Lung (tissue), 12 donors: ENCODE results near the gene CCR9. TPM values are rescaled to one million over a fixed set of nuclear protein-coding genes. Genes with fewer than 3 reads are reported as not detected.

Experiments used
- ATAC-seq: fragments of 200-7000 bp; cut with Tn5 transposase; one replicate; pipeline ENCODE4 v1.9.1; 2020; ENCODE audit warnings: moderate number of reproducible peaks; ENCODE audit not compliant: insufficient read depth, low FRiP score
- DNase-seq, 3 donors: peaks; one replicate each; pipeline ENCODE4 v3.0.0-alpha.2; 2013 to 2017
- H3K27ac ChIP-seq, 2 donors: one replicate each; pipeline ENCODE4 v1.5.1; 2013; ENCODE audit warnings: mild to moderate bottlenecking in 2 of 2, moderate library complexity in 2 of 2, control low read depth in 1 of 2, inconsistent platforms in 1 of 2, low read depth in 1 of 2, low read length in 1 of 2
- H3K27me3 ChIP-seq, 3 donors: one replicate each; pipeline ENCODE4 v1.5.1; 2013; ENCODE audit warnings: low read length in 2 of 3; ENCODE audit not compliant: control insufficient read depth in 3 of 3, insufficient read depth in 3 of 3
- H3K36me3 ChIP-seq, 4 donors: one replicate each; pipeline ENCODE4 v1.5.1; 2013; ENCODE audit warnings: low read length in 4 of 4, mild to moderate bottlenecking in 1 of 4, moderate library complexity in 1 of 4; ENCODE audit not compliant: control insufficient read depth in 4 of 4, insufficient read depth in 4 of 4
- H3K4me1 ChIP-seq, 5 donors: one replicate each; pipeline ENCODE4 v1.5.1; 2013; ENCODE audit warnings: low read length in 5 of 5, mild to moderate bottlenecking in 2 of 5, moderate library complexity in 1 of 5; ENCODE audit not compliant: control insufficient read depth in 5 of 5, insufficient read depth in 5 of 5
- H3K4me3 ChIP-seq: one replicate; pipeline ENCODE4 v1.5.1; 2013; ENCODE audit warnings: mild to moderate bottlenecking, control low read depth, moderate library complexity
- H3K9ac ChIP-seq, 2 donors: one replicate each; pipeline ENCODE4 v1.5.1; 2013; ENCODE audit warnings: low read length in 2 of 2, control low read depth in 1 of 2; ENCODE audit not compliant: insufficient read depth in 1 of 2
- H3K9me3 ChIP-seq, 4 donors: one replicate each; pipeline ENCODE4 v1.5.1; 2013; ENCODE audit warnings: low read length in 3 of 4, mild to moderate bottlenecking in 1 of 4, moderate library complexity in 1 of 4; ENCODE audit not compliant: control insufficient read depth in 4 of 4, insufficient read depth in 3 of 4
- WGBS, 2 donors: extraction: QIAGEN DNeasy Blood & Tissue Kit; methylation state at CpG; one replicate each; pipeline ENCODE4 v1.1.7; 2013; 5-methylcytosine and 5-hydroxymethylcytosine counted together
- polyA plus RNA-seq, 2 donors: library from polyadenylated mRNA; stranded (reverse); fragments of 200-250 nt; gene quantifications; one replicate each; pipeline ENCODE4 v1.2.1, GENCODE V29; 2013
- total RNA-seq, 2 donors: library from RNA; depleted of rRNA in 1 of 2; stranded (reverse); fragments of >200 nt in 1 of 2; gene quantifications; one replicate each; pipeline ENCODE4 v1.2.1, GENCODE V29; 2014 to 2021
- TF ChIP-seq, protein P1 (sequence below): IDR thresholded peaks from 2 replicates; pipeline ENCODE4 v1.5.1; 2012; ENCODE audit warnings: mild to moderate bottlenecking; ENCODE audit errors: control extremely low read depth, extremely low read depth
- donor health status: control.
- donor health status: control.
- donor health status: Bipolar disorder and iron deficiency.
- donor health status: healthy.
- donor health status: DM: yes; HTN: yes; CAD: no.

Gene CCR9
- total and polyA plus RNA-seq, 4 donors, result 0.09 to 0.46 TPM; not detected in 2

- H3K9ac ChIP-seq, result no peak overlapping the region
- H3K36me3 ChIP-seq, result no peaks in the 10 kb centered on the region
- H3K4me3 ChIP-seq, result no peak overlapping the region
- H3K9me3 ChIP-seq, result no peaks in the 10 kb centered on the region
- no peak overlapping the region for H3K27ac ChIP-seq
- WGBS, 2 donors, result 82 to 92% methylated on average over 2 of the region's 2 CpGs
- TF ChIP-seq, protein P1, sequence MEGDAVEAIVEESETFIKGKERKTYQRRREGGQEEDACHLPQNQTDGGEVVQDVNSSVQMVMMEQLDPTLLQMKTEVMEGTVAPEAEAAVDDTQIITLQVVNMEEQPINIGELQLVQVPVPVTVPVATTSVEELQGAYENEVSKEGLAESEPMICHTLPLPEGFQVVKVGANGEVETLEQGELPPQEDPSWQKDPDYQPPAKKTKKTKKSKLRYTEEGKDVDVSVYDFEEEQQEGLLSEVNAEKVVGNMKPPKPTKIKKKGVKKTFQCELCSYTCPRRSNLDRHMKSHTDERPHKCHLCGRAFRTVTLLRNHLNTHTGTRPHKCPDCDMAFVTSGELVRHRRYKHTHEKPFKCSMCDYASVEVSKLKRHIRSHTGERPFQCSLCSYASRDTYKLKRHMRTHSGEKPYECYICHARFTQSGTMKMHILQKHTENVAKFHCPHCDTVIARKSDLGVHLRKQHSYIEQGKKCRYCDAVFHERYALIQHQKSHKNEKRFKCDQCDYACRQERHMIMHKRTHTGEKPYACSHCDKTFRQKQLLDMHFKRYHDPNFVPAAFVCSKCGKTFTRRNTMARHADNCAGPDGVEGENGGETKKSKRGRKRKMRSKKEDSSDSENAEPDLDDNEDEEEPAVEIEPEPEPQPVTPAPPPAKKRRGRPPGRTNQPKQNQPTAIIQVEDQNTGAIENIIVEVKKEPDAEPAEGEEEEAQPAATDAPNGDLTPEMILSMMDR, result no peak
- ATAC-seq (no peak), DNase-seq (no peak)
- no peaks in the 10 kb centered on the region for H3K27me3 ChIP-seq
- H3K4me1 ChIP-seq, result peaks cover 0 to 1% (median 0%) of the 10 kb centered on the region in 5 donors
These were observed 13.8 kb upstream of the CCR9 start for GRCh38 chr3:45872569-45872968.

GRCh38 chr3:45873036-45873435, 13.3 kb upstream of the CCR9 start:
- DNase-seq (no peak), ATAC-seq (no peak)
- H3K27me3 ChIP-seq, result no peaks in the 10 kb centered on the region
- no peaks in the 10 kb centered on the region for H3K9me3 ChIP-seq
- H3K9ac ChIP-seq, result no peak overlapping the region
- no peak overlapping the region for H3K27ac ChIP-seq
- no peaks in the 10 kb centered on the region for H3K36me3 ChIP-seq
- no peak overlapping the region for H3K4me3 ChIP-seq
- TF ChIP-seq, protein P1, result no peak
- peaks cover 0 to 1% (median 0%) of the 10 kb centered on the region in 5 donors for H3K4me1 ChIP-seq

GRCh38 chr3:45873638-45874037, 12.7 kb upstream of the CCR9 start:
- no peak overlapping the region for H3K9ac ChIP-seq
- WGBS, 2 donors, result 95% methylated on average over 4 of the region's 4 CpGs
- no peaks in the 10 kb centered on the region for H3K36me3 ChIP-seq
- H3K27ac ChIP-seq, result no peak overlapping the region
- no peak for DNase-seq
- no peaks in the 10 kb centered on the region for H3K9me3 ChIP-seq
- H3K4me3 ChIP-seq, result no peak overlapping the region
- TF ChIP-seq, protein P1, result no peak
- H3K4me1 ChIP-seq, result peaks cover 0 to 1% (median 0%) of the 10 kb centered on the region in 5 donors
- ATAC-seq, result no peak
- H3K27me3 ChIP-seq, result no peaks in the 10 kb centered on the region

- DNase-seq (no peak), ATAC-seq (no peak)
- no peak overlapping the region for H3K27ac ChIP-seq
- no peaks in the 10 kb centered on the region for H3K9me3 ChIP-seq
- H3K4me1 ChIP-seq, result no peaks in the 10 kb centered on the region
- TF ChIP-seq, protein P1, result no peak
- no peak overlapping the region for H3K4me3 ChIP-seq
- no peak overlapping the region for H3K9ac ChIP-seq
- H3K27me3 ChIP-seq, result no peaks in the 10 kb centered on the region
- WGBS, 2 donors, result 53 to 76% methylated on average over 5 of the region's 5 CpGs
- H3K36me3 ChIP-seq, result no peaks in the 10 kb centered on the region
These were observed 11.5 kb upstream of the CCR9 start for GRCh38 chr3:45874677-45875346.
